Hepatocyte (in vitro differentiated cells): ENCODE measurements around the gene NCOA7.

Experiments
- CTCF ChIP-seq: fragments of 200-600 bp; sonication (generic); IDR thresholded peaks from 2 replicates; pipeline ENCODE4 v1.5.1; 2016; ENCODE audit warnings: antibody characterized with exemption, mild to moderate bottlenecking; ENCODE audit not compliant: poor library complexity
- EZH2 ChIP-seq: fragments of 200-600 bp; sonication (generic); IDR thresholded peaks from 2 replicates; pipeline ENCODE4 v1.6.1; 2016; ENCODE audit warnings: antibody characterized with exemption, mild to moderate bottlenecking, borderline replicate concordance
- EZH2phosphoT487 ChIP-seq: fragments of 200-600 bp; sonication (generic); IDR thresholded peaks from one replicate; pipeline ENCODE4 v1.6.1; 2018; ENCODE audit warnings: antibody characterized with exemption, mild to moderate bottlenecking, low read depth, moderate library complexity; ENCODE audit not compliant: unreplicated experiment, severe bottlenecking

DNA sequence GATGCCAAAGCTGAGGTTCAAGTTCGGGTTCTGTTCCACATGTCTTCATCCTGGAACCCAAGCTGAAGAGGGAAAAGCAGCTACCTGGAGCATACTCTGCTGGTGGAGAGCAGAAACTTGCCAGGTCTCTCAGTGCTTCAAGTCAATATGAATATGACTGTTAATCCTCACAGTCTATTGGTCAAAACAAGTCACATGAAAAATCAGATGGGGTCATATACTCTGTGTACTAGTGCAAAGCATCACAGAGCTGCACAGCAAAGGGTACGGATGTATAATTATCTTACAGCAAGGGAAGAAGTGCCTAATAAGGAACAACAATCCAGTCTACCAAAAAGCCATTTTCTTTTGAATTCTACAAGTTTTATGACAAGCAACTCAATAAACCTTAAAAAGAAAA is 11.6 kb downstream of the NCOA7 start:
- TF ChIP-seq EZH2phosphoT487, result no peak
- no peak for TF ChIP-seq CTCF
- TF ChIP-seq EZH2, result no peak
